ENCODE measurements around the gene KCNT2. TPM values are rescaled to one million over a fixed set of nuclear protein-coding genes. Genes with fewer than 3 reads are reported as not detected.

The KCNT2 gene
- polyA plus RNA-seq, 1 of the 3 experiments (the other 2 are of a cell fraction), result 0.56 TPM

DNA sequence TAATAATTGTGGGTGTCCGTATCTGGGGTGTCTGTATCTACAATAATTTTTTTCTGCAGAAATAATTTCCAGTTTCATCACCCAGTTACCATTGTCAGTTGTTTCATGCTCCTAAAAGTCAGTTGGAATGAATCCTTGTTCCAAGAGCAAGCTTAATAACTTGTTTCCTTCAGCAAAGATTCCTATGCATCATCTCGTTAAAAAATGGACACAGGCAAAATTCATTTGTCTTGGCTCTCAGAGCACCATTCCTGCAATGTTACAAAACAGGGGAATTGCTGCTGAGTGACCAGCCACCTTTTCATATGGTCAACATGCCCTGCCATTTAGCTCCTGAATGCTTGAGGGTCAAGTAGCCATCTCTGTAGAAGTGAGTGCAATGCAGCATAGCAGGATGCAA lies 393.4 kb downstream of the KCNT2 start:
- Histone ChIP-seq H3K4me2 (no peak overlapping the region), H3K27ac (ENCODE audit: low read depth in 2 of 2, low read length in 1 of 2) (no peak overlapping the region), H3K9ac (no peak overlapping the region), H3K9me2 (no peaks in the 10 kb centered on the region), H3K9me3 (no peaks in the 10 kb centered on the region), H3K4me1 (ENCODE audit: control insufficient read depth in 1 of 2, insufficient read depth in 2 of 2, low read depth in 1 of 2, low read length in 1 of 2) (peaks cover 0 to 2% of the 10 kb centered on the region in 2 experiments; a peak in 2 of 4 replicates), H3K36me3 (replicated peaks in 1 of 2; ENCODE audit: control insufficient read depth in 1 of 2, insufficient read depth in 2 of 2, low read length in 1 of 2) (no peaks in the 10 kb centered on the region), H2AFZ (ENCODE audit: low read depth) (no peak overlapping the region), H3K79me2 (ENCODE audit: insufficient read depth) (no peaks in the 10 kb centered on the region), H3K27me3 (ENCODE audit: insufficient read depth) (no peaks in the 10 kb centered on the region), H3F3A (replicated peaks; ENCODE audit: insufficient read depth) (peaks cover 3% of the 10 kb centered on the region), H4K20me1 (ENCODE audit: insufficient read depth) (no peaks in the 10 kb centered on the region), H3K4me3 (ENCODE audit: low read depth in 2 of 2, low read length in 1 of 2) (no peak overlapping the region)
- CTCF ChIA-PET, result interaction anchor here (1.3 kb wide), 1 partner anchor 68 kb away, joined by 3 read pairs; no protein-coding TSS in a partner anchor
- POLR2A ChIA-PET, result no interaction called here
- TF ChIP-seq FOXJ3 (CRISPR knock-in tag; IDR thresholded peaks at IDR 0.05) (no peak), JUND (IDR thresholded peaks at IDR 0.05) (no peak), TAF1 (IDR thresholded peaks at IDR 0.05; ENCODE audit: borderline replicate concordance, low read depth, low read length) (no peak), TCF12 (IDR thresholded peaks at IDR 0.05) (no peak), RXRA (IDR thresholded peaks at IDR 0.05; ENCODE audit: borderline replicate concordance, low read depth) (no peak), USF2 (IDR thresholded peaks at IDR 0.05; ENCODE audit: borderline replicate concordance, low read depth, low read length) (no peak), SIN3A (IDR thresholded peaks at IDR 0.05; ENCODE audit: borderline replicate concordance, low read depth, low read length) (no peak), RAD21 (IDR thresholded peaks at IDR 0.05; ENCODE audit: low read length) (no peak), NRF1 (IDR thresholded peaks at IDR 0.05; ENCODE audit: low read depth, low read length) (no peak), GATA2 (CRISPR knock-in tag; IDR thresholded peaks at IDR 0.05) (no peak)
- no peak for DNase-seq
- 77% methylated on average over 2 of the region's 2 CpGs for WGBS (ENCODE audit: low lambda C conversion rate)

DNA sequence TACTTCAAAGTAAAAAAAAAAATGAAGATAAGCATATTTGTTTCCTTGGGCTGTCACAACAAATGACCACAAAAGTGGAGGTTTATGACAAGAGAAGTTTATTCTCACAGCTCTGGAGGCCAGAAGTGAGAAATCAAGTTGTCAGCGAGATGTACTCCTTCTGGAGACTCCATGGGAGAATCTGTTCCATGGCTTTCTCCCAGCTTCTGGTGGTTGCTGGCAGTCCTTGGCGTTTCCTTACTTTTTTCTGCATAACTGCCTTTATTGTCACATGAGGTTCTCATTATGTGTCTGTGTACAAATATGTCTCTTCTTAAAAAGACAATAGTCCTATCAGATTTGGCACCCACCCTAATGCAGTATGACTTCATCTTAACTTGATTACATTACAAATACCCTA lies 398.3 kb downstream of the KCNT2 start:
- Histone ChIP-seq H3K79me2 (ENCODE audit: insufficient read depth) (no peaks in the 10 kb centered on the region), H4K20me1 (ENCODE audit: insufficient read depth) (no peaks in the 10 kb centered on the region), H3K4me2 (no peak overlapping the region), H3F3A (replicated peaks; ENCODE audit: insufficient read depth) (no peaks in the 10 kb centered on the region), H3K27ac (ENCODE audit: low read depth in 2 of 2, low read length in 1 of 2) (peak overlapping the region in 1 of 2 experiments; percentile 57; a peak in 1 of 4 replicates), H3K36me3 (replicated peaks in 1 of 2; ENCODE audit: control insufficient read depth in 1 of 2, insufficient read depth in 2 of 2, low read length in 1 of 2) (no peaks in the 10 kb centered on the region), H3K9ac (no peak overlapping the region), H3K9me2 (no peaks in the 10 kb centered on the region), H3K4me3 (ENCODE audit: low read depth in 2 of 2, low read length in 1 of 2) (no peak overlapping the region), H3K9me3 (no peaks in the 10 kb centered on the region), H3K4me1 (ENCODE audit: control insufficient read depth in 1 of 2, insufficient read depth in 2 of 2, low read depth in 1 of 2, low read length in 1 of 2) (peaks cover 0 to 2% of the 10 kb centered on the region in 2 experiments; a peak in 2 of 4 replicates), H3K27me3 (ENCODE audit: insufficient read depth) (no peaks in the 10 kb centered on the region), H2AFZ (ENCODE audit: low read depth) (no peak overlapping the region)
- ChIA-PET CTCF (interaction anchor here (0.7 kb wide), 1 partner anchor 451 kb away, joined by 4 read pairs; no protein-coding TSS in a partner anchor), POLR2A (no interaction called here)
- WGBS (ENCODE audit: low lambda C conversion rate), result 38% methylated on average over 2 of the region's 2 CpGs
- DNase-seq, result peak; percentile 6
- TF ChIP-seq, protein P1, sequence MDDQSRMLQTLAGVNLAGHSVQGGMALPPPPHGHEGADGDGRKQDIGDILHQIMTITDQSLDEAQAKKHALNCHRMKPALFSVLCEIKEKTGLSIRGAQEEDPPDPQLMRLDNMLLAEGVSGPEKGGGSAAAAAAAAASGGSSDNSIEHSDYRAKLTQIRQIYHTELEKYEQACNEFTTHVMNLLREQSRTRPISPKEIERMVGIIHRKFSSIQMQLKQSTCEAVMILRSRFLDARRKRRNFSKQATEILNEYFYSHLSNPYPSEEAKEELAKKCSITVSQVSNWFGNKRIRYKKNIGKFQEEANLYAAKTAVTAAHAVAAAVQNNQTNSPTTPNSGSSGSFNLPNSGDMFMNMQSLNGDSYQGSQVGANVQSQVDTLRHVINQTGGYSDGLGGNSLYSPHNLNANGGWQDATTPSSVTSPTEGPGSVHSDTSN (IDR thresholded peaks at IDR 0.05), result peak; percentile 17; the same call in 1 of the 2 replicates
- TF ChIP-seq SIN3A (IDR thresholded peaks at IDR 0.05; ENCODE audit: borderline replicate concordance, low read depth, low read length) (no peak), RFX5 (IDR thresholded peaks at IDR 0.05; ENCODE audit: low read length) (no peak), GATA2 (CRISPR knock-in tag; IDR thresholded peaks at IDR 0.05) (no peak), MXI1 (IDR thresholded peaks at IDR 0.05; ENCODE audit: low read depth, low read length) (no peak), ELF1 (IDR thresholded peaks at IDR 0.05) (no peak), SMC3 (IDR thresholded peaks at IDR 0.05; ENCODE audit: low read depth, low read length) (no peak), USF2 (IDR thresholded peaks at IDR 0.05; ENCODE audit: borderline replicate concordance, low read depth, low read length) (no peak), RAD21 (IDR thresholded peaks at IDR 0.05; ENCODE audit: low read length) (no peak), REST (IDR thresholded peaks at IDR 0.05; ENCODE audit: low read depth, low read length) (no peak), NRF1 (IDR thresholded peaks at IDR 0.05; ENCODE audit: low read depth, low read length) (no peak), ZBTB33 (IDR thresholded peaks at IDR 0.05; ENCODE audit: borderline replicate concordance, low read depth) (no peak), GABPA (IDR thresholded peaks at IDR 0.05; ENCODE audit: low read depth) (no peak), JUND (IDR thresholded peaks at IDR 0.05) (peak; percentile 19; the same call in 1 of the 2 replicates)
- TF ChIP-seq, protein P2, sequence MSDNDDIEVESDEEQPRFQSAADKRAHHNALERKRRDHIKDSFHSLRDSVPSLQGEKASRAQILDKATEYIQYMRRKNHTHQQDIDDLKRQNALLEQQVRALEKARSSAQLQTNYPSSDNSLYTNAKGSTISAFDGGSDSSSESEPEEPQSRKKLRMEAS (IDR thresholded peaks at IDR 0.05; ENCODE audit: low read depth), result no peak
